ENCODE measurements around the gene OAT. TPM values are rescaled to one million over a fixed set of nuclear protein-coding genes. Genes with fewer than 3 reads are reported as not detected.
"Not testable (repeated sequence)": the region's sequence is repeated elsewhere in the genome, so short reads cannot be mapped to it uniquely, and the experiment has no call there.

OAT gene
- total RNA-seq, 2 experiments from 2014 or later: 22.4 to 28.0 TPM

DNA sequence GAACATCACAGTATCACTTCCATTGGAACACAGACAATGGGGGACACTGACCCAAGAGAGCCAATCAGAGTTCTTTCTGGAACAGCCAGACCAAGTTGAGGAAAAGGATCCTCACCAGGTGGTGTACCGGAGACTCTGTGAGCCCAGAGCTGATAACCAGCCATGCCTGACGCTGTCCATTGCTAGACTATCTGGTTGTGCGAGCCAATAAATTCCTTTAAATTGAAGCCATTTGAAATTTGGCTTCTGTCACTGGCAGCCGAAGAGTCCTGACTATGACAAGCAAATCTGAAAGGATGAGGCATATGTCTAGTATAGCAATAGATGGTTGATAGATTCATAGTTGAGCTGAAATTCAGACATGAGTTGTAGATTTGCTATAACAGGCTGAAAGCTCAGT lies 39.8 kb upstream of the OAT start:
- H3K36me3 Mint-ChIP-seq (ENCODE audit: low read depth): peaks cover 2% of the 10 kb centered on the region
- ChIA-PET POLR2A (no interaction called here), CTCF (interaction anchor here (1.0 kb wide), 1 partner anchor 55 kb away, joined by 3 read pairs; no protein-coding TSS in a partner anchor)
- H3K27ac Mint-ChIP-seq: no peak overlapping the region
- DNase-seq (no peak), ATAC-seq (no peak)
- H3K4me1 Mint-ChIP-seq (ENCODE audit: low read depth): peaks cover 3% of the 10 kb centered on the region
- H3K27me3 Mint-ChIP-seq (ENCODE audit: low read depth): peaks cover 27% of the 10 kb centered on the region
- peaks cover 3% of the 10 kb centered on the region for H3K9me3 Mint-ChIP-seq (ENCODE audit: insufficient read depth)
- H3K4me3 Mint-ChIP-seq: no peak overlapping the region

GRCh38 chr10:124455441-124455840 lies 36.7 kb upstream of the OAT start:
- ChIA-PET CTCF (no interaction called here), POLR2A (no interaction called here)
- Mint-ChIP-seq H3K4me1 (ENCODE audit: low read depth) (peaks cover under 1% of the 10 kb centered on the region), H3K4me3 (no peak overlapping the region), H3K36me3 (ENCODE audit: low read depth) (no peaks in the 10 kb centered on the region), H3K9me3 (ENCODE audit: insufficient read depth) (no peaks in the 10 kb centered on the region), H3K27me3 (ENCODE audit: low read depth) (peaks cover 45% of the 10 kb centered on the region), H3K27ac (no peak overlapping the region)
- no peak for DNase-seq
- ATAC-seq: no peak

- no peaks in the 10 kb centered on the region for H3K36me3 Mint-ChIP-seq (ENCODE audit: low read depth)
- H3K4me3 Mint-ChIP-seq: no peak overlapping the region
- CTCF ChIA-PET: no interaction called here
- peaks cover 52% of the 10 kb centered on the region for H3K27me3 Mint-ChIP-seq (ENCODE audit: low read depth)
- H3K27ac Mint-ChIP-seq: no peak overlapping the region
- H3K4me1 Mint-ChIP-seq (ENCODE audit: low read depth): peaks cover 6% of the 10 kb centered on the region
- no peaks in the 10 kb centered on the region for H3K9me3 Mint-ChIP-seq (ENCODE audit: insufficient read depth)
- POLR2A ChIA-PET: interaction anchor here (0.5 kb wide), 1 partner anchor 88 kb away, joined by 3 read pairs; no protein-coding TSS in a partner anchor
- no peak for DNase-seq
- ATAC-seq: no peak
Observed at GRCh38 chr10:124453960-124454610, 35.4 kb upstream of the OAT start.

DNA sequence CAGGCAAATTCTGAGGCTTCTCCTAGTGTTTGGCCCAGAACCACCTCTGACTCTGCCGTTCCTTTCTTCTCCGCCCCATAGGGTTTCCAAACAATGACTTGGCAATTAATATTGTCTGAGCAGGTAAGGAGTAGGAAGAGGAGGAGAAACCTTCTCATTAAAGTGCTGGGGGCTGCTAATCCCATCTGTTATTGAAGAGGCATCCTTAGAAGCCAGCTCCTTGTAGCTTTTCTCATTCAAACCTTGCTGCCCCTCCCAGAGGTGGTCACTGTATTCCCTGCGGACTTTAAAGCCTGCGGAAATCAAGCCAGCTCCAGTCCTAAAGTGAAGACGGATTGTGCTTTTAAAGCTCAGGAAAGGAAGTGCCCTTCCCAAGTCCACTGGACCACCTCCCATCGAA lies 32.6 kb upstream of the OAT start:
- H3K36me3 Mint-ChIP-seq (ENCODE audit: low read depth): no peaks in the 10 kb centered on the region
- ChIA-PET POLR2A (interaction anchor here (0.6 kb wide), 1 partner anchor 23 kb away, joined by 3 read pairs; no protein-coding TSS in a partner anchor), CTCF (no interaction called here)
- H3K4me1 Mint-ChIP-seq (ENCODE audit: low read depth): peaks cover 14% of the 10 kb centered on the region
- peaks cover 71% of the 10 kb centered on the region for H3K27me3 Mint-ChIP-seq (ENCODE audit: low read depth)
- DNase-seq (no peak), ATAC-seq (no peak)
- H3K9me3 Mint-ChIP-seq (ENCODE audit: insufficient read depth): no peaks in the 10 kb centered on the region
- H3K4me3 Mint-ChIP-seq: no peak overlapping the region
- H3K27ac Mint-ChIP-seq: no peak overlapping the region

GRCh38 chr10:124450783-124451057 lies 32.0 kb upstream of the OAT start:
- Mint-ChIP-seq H3K4me1 (ENCODE audit: low read depth) (peaks cover 14% of the 10 kb centered on the region), H3K27ac (no peak overlapping the region), H3K4me3 (no peak overlapping the region), H3K9me3 (ENCODE audit: insufficient read depth) (no peaks in the 10 kb centered on the region), H3K27me3 (ENCODE audit: low read depth) (peaks cover 72% of the 10 kb centered on the region), H3K36me3 (ENCODE audit: low read depth) (no peaks in the 10 kb centered on the region)
- ChIA-PET POLR2A (no interaction called here), CTCF (no interaction called here)
- ATAC-seq: no peak
- no peak for DNase-seq

- Mint-ChIP-seq H3K9me3 (ENCODE audit: insufficient read depth) (no peaks in the 10 kb centered on the region), H3K27ac (no peak within 1 kb of the TSS), H3K4me1 (ENCODE audit: low read depth) (peaks cover 14% of the 10 kb centered on the region), H3K4me3 (no peak within 1 kb of the TSS), H3K27me3 (ENCODE audit: low read depth) (peaks cover 73% of the 10 kb centered on the region), H3K36me3 (ENCODE audit: low read depth) (no peaks in the 10 kb centered on the region)
- ATAC-seq (peak; percentile 53), DNase-seq (no peak)
- ChIA-PET POLR2A (no interaction called here), CTCF (no interaction called here)
Observed at GRCh38 chr10:124450012-124450782, 31.5 kb upstream of the OAT start, which contains the start of gene NKX1-2. Gene NKX1-2, minus strand, starts transcription at chr10:124450035. Its CDS starts 92 bp downstream, at chr10:124449943.

GRCh38 chr10:124449170-124450011 lies 30.7 kb upstream of the OAT start:
- H3K9me3 Mint-ChIP-seq (ENCODE audit: insufficient read depth): no peaks in the 10 kb centered on the region
- CTCF ChIA-PET: interaction anchor here (0.7 to 1.0 kb wide), 2 partner anchors 12 to 46 kb away, joined by 3 to 4 read pairs; partner anchors contain the start of gene LHPP
- H3K4me3 Mint-ChIP-seq: no peak overlapping the region
- peak; percentile 15 for ATAC-seq
- peaks cover 14% of the 10 kb centered on the region for H3K4me1 Mint-ChIP-seq (ENCODE audit: low read depth)
- POLR2A ChIA-PET: no interaction called here
- H3K27ac Mint-ChIP-seq: no peak overlapping the region
- no peaks in the 10 kb centered on the region for H3K36me3 Mint-ChIP-seq (ENCODE audit: low read depth)
- H3K27me3 Mint-ChIP-seq (ENCODE audit: low read depth): peaks cover 72% of the 10 kb centered on the region
- DNase-seq: no peak

- H3K27ac Mint-ChIP-seq: no peak overlapping the region
- H3K9me3 Mint-ChIP-seq (ENCODE audit: insufficient read depth): no peaks in the 10 kb centered on the region
- POLR2A ChIA-PET: no interaction called here
- ATAC-seq (no peak), DNase-seq (no peak)
- H3K36me3 Mint-ChIP-seq (ENCODE audit: low read depth): no peaks in the 10 kb centered on the region
- H3K27me3 Mint-ChIP-seq (ENCODE audit: low read depth): peaks cover 67% of the 10 kb centered on the region
- no peak overlapping the region for H3K4me3 Mint-ChIP-seq
- H3K4me1 Mint-ChIP-seq (ENCODE audit: low read depth): peaks cover 14% of the 10 kb centered on the region
- CTCF ChIA-PET: interaction anchor here (0.7 to 1.0 kb wide), 2 partner anchors 12 to 45 kb away, joined by 3 to 4 read pairs; partner anchors contain the start of gene LHPP
Observed at GRCh38 chr10:124448696-124449169, 30.0 kb upstream of the OAT start.

DNA sequence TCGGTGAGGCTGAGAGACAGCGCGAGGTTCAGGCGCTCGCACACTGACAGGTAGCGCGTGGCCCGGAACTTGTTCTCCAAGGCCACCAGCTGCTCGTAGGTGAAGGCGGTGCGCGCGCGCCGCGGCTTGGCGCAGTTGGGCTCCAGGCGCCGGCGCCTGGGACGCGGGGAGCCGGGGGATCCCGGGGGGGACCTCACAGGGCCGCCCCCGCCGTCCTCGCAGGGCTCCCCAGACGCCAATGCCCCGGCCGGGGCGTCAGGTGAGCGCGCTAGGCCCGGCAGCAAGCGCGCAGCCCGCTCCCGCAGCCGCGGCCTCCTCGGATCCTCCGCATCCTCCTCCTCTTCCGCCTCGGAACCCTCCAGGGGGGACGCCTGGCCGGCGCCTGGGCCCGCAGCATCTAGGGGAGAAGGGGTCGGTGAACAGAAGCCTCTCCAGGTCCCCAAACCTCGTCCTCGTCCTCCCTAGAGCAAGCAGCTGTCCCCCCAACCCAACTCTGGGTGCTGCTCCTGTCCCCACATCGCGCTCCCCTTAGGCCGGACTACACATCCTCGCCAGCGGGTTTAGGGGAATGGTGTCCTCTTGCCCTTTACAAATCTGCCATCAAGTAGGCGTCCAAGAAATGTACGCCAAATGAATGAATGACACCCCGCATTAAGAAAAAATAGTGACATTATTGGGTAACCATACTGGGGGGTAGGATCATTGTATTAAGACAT lies 29.2 kb upstream of the OAT start:
- no peaks in the 10 kb centered on the region for H3K36me3 Mint-ChIP-seq (ENCODE audit: low read depth)
- peaks cover 62% of the 10 kb centered on the region for H3K27me3 Mint-ChIP-seq (ENCODE audit: low read depth)
- peaks cover 14% of the 10 kb centered on the region for H3K4me1 Mint-ChIP-seq (ENCODE audit: low read depth)
- ATAC-seq: no peak
- DNase-seq: no peak
- H3K9me3 Mint-ChIP-seq (ENCODE audit: insufficient read depth): no peaks in the 10 kb centered on the region
- ChIA-PET POLR2A (no interaction called here), CTCF (interaction anchor here (1.0 kb wide), 1 partner anchor 44 kb away, joined by 3 read pairs; no protein-coding TSS in a partner anchor)
- H3K4me3 Mint-ChIP-seq: peak overlapping the region; percentile 22
- H3K27ac Mint-ChIP-seq: no peak overlapping the region

DNA sequence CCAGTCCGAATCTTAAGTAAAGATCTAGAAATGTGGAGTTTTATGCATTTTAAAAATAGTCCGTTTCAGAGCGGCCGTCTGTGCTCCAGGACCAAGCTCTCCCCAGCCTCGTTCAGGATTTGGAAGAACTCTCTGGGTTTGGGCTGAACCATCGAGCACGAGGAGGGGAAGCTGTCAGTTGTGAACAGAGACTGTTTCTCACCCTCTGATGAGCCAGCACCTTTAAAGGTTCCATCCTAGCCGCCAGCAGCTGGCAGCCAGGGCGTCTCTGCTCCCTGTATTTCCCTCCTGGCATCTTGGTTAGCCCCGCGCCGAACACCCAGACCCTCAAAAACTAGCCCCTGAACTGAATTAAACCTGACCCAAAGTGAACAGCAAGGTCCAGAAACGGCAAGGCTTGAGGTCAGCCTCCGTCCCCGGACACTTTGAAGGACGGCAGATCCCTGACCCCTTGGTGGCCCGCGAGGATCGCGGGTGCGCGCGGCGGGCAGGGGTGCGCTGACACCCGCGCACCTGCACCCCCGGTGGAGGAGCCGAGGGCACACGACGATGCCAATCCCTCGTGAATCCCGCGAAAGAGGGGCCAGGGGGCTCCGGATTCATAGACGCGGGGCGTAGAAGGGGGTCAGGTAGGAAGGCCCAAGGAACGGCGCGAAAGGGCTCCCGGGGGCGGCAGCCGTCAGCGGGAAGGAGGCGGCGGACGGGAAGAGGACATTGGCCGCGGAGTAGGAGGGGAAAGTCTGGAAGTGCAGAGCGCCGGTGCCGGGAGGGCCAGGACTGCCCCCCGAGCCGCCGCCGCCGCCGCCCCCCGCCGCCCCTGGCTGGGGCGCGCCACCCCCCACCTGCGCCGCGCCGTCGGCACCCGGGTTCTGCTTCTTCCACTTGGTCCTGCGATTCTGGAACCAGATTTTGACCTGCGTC lies 28.4 kb upstream of the OAT start:
- ChIA-PET POLR2A (no interaction called here), CTCF (no interaction called here)
- Mint-ChIP-seq H3K27ac (no peak overlapping the region), H3K4me3 (no peak overlapping the region), H3K36me3 (ENCODE audit: low read depth) (no peaks in the 10 kb centered on the region), H3K4me1 (ENCODE audit: low read depth) (peaks cover 14% of the 10 kb centered on the region), H3K9me3 (ENCODE audit: insufficient read depth) (no peaks in the 10 kb centered on the region), H3K27me3 (ENCODE audit: low read depth) (peaks cover 64% of the 10 kb centered on the region)
- no peak for ATAC-seq
- DNase-seq: no peak

DNA sequence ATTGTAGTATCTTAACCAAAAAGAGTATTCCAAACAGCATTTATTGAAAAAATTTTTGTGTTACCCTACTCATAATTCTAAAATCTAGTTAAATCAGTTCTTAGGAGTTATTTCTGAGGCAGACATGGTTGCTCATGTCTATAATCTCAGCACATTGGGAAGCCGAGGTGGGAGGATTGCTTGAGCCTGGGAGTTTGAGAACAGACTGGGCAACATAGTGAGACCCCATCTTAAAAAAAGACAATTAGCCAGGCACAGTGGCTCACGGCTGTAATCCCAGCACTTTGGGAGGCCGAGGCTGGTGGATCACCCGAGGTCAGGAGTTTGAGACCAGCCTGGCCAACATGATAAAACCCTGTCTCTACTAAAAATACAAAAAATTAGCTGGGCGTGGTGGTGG lies 23.0 kb upstream of the OAT start:
- H3K4me3 Mint-ChIP-seq, ATAC-seq, CTCF ChIA-PET: not testable (repeated sequence)

More for the DNA sequence above, 23.0 kb upstream of the OAT start:
- H3K36me3 Mint-ChIP-seq (ENCODE audit: low read depth); H3K27ac Mint-ChIP-seq; H3K4me1 Mint-ChIP-seq (ENCODE audit: low read depth); DNase-seq; POLR2A ChIA-PET; H3K9me3 Mint-ChIP-seq (ENCODE audit: insufficient read depth): not testable (repeated sequence)
- H3K27me3 Mint-ChIP-seq (ENCODE audit: low read depth): peaks cover 31% of the 10 kb centered on the region

All from activated CD8-positive, alpha-beta T cell treated with anti-CD3 and anti-CD28 coated beads, Interleukin-2, amount 10 ng/mL, durations not matched to agents 7 days and 5 days (primary cell).